Activated T-cell treated with anti-CD3 and anti-CD28 coated beads for 4 hours (primary cell): ENCODE measurements around the gene CLSTN2.

Experiments used
- DNase-seq: peaks from one replicate; pipeline ENCODE4 v3.0.0-alpha.2; 2020

Gene CLSTN2

GRCh38 chr3:139935016-139935865, at the start of gene CLSTN2:
CLSTN2 (plus strand) TSS chr3:139935185.
- no peak for DNase-seq

DNA sequence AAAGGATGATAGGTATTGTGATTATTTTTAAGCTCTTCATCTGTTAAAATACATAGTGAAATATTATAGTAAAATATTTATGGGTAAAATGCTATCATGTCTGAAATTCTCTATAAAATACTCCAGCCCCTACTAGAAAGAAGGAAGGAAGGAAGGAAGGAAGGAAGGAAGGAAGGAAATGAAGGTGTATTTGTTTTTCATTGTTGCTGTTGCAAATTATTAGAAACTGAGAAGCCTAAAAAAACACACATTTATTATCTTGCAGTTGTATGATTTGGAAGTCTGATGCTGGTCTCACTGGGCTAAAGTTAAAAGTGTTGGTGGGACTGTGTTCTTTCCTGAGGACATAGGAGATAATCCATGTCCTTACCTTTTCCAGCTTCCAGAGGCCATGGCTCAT, 47.6 kb upstream of the CLSTN2 start:
- DNase-seq, result no peak

DNA sequence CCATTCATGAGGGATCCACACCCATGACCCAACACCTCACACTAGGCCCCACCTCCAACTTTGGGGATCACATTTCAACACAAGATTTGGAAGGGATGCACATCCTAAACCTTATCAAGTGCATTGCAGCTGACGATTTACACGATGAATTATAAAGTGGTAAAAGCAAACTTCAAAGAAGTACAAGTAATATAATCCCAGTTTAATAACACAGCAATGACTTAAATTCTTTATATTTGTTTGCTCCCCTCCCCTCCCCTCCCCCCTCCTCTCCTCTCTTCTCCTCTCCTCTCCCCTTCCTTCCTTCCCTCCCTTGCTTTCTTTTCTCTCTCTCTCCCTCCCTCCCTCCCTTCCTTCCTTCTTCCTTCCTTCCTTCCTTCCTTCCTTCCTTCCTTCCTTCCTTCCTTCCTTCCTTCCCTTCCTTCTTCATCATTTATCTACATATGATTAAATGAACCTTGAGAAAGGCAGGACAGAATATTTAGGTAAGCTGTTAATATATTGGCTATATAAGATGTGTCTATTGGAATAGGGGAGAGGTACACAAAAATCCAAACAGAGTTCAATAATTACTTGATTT, 46.3 kb upstream of the CLSTN2 start:
- DNase-seq, result no peak

- no peak for DNase-seq
Observed at GRCh38 chr3:139893267-139893962, 41.6 kb upstream of the CLSTN2 start.

- DNase-seq, result no peak
Observed at GRCh38 chr3:139893963-139894642, 40.9 kb upstream of the CLSTN2 start.

GRCh38 chr3:139894643-139894989, 40.4 kb upstream of the CLSTN2 start:
- DNase-seq, result no peak

GRCh38 chr3:139897759-139898158, 37.2 kb upstream of the CLSTN2 start:
- DNase-seq, result no peak

DNA sequence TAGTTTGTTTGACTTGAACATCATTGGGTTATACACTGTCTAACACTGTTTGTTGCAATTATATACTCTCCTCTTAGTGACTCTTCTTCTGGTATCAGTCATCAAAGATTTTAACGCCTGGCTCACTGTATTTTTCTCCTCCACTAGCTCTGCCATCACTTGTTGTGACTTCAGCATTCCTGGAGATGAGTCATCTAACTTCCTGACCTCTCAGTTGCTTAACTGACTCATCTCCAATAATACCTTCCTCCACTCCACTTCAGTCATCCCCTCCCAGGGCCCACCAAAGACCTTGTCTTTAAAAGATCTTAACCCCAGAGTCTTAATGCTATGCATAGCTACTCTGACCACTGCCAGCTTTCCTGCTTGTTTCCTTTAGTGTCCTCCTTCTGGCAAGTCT, 28.6 kb upstream of the CLSTN2 start:
- no peak for DNase-seq

DNA sequence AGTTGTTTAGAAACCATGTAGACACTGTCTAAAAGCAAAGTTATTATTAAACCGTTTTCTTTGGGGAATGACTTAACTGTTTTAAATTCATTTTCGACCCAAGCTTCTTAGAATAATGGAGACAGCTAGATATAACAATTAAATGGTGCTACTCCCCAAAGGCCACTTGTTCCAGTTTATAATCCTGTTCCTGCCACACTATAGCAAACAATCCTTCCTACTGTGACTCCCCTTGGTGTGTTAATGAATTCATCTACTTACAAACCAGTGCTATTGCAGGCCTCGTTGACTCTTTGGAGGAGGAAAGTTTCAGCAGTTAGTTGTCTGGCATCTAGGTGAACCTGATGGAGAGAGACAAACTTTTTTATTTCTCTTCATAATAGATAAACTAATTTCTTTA, 25.2 kb upstream of the CLSTN2 start:
- DNase-seq, result no peak

DNA sequence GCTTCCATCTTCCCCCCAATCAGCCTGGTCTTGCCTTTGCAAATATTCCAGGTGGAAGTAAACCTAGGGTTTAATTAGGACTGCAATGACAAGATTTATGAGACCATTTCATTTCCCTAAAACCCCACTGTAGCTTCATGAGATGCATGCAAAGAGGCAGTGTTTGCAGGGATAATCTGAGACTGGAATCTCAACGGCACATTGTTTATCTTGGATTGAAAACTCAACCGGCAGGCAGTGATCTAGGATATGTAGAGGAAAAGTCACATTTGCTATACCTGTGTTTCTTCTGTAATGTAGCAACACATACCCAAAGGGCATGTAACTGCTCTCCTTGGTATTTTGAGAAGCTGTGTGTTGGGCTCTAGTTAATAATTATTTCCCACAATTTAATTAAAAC, 18.7 kb upstream of the CLSTN2 start:
- DNase-seq, result no peak

DNA sequence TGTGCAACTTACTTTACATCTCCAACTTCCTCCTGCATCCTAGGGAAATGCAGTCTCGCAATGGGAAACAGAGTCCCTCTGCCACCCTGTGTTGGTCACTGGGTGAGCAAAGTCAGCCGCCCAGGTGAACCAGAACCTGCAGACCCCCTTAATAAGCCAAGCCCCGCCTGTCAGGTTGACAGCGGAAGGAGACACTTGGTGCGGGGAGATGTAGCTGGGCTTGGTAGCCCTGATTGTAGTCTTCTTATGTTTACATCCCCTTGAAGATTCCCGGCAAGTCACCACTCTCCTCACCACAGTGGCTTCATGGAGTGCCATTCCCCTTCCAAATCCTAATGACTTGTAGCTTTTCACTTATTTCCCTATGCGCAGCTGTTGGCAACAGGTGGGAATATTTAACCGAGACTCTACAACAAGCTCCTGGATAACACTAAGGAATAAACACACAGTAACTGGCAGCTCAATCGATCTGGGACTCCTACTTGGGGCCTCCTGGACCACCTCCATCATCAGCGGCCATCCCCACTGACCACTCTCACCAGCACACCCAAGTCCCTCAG, 17.7 kb upstream of the CLSTN2 start:
- no peak for DNase-seq

DNA sequence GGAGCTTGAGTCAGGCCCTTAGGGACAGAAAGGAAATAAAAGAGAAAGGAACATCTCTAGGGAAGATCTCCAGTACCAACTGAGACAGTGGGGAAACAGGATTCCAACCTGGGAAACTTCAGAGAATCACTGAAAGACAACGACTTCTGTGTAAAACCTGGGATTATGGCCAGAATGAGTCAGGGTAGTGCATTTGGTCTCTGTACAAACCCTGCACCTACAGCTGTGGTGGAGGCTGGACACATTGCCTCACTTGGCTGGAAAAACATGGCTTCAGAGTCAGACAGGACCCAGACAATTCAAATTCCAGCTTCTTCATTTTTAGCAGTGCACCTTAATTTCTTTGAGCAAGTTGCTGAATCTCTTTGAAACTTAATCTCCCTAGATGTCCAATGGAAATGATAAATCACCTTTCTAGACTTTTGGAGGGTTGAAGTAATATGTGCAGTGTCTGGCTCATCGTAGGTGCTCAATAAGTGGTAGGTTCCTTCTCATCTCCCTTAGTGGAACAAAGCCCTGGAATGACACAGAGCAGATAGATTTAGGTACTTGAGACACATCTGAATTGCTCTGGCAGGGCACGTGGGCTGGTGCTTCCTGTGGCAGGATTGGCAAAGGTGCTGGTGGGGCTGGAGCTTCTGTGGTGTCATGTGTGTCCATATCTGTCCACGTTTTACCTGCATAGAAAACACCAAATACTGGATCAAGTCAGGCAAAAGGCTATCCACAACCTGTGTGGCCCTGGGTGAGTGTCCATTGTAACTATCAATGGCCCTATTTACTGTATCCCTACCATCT, 6.1 kb upstream of the CLSTN2 start:
- no peak for DNase-seq

GRCh38 chr3:139930211-139930610, 4.8 kb upstream of the CLSTN2 start:
- DNase-seq, result no peak

DNA sequence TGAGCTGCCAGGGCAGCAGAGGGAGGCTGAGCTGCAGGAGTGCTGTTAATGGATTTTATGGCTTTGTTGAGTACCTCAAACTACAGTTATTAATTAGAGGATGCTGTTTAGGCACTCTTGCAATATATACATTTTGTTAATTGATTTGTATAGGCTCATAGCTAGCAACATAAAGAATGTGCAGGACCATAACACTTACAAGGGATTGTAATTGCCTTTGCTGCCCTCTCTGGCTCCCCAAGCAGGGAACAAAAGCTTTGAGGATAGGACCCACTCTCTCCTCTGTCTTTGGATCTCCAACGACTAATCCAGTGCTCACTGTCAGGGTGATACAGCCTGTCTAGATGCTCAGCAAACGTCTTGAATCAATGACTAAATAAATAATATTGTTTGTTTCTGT, 1.2 kb upstream of the CLSTN2 start:
- no peak for DNase-seq

GRCh38 chr3:139934613-139935015, 371 bp upstream of the CLSTN2 start:
- no peak for DNase-seq

- no peak for DNase-seq
Observed at GRCh38 chr3:139935866-139936817, 1.2 kb downstream of the CLSTN2 start.

DNA sequence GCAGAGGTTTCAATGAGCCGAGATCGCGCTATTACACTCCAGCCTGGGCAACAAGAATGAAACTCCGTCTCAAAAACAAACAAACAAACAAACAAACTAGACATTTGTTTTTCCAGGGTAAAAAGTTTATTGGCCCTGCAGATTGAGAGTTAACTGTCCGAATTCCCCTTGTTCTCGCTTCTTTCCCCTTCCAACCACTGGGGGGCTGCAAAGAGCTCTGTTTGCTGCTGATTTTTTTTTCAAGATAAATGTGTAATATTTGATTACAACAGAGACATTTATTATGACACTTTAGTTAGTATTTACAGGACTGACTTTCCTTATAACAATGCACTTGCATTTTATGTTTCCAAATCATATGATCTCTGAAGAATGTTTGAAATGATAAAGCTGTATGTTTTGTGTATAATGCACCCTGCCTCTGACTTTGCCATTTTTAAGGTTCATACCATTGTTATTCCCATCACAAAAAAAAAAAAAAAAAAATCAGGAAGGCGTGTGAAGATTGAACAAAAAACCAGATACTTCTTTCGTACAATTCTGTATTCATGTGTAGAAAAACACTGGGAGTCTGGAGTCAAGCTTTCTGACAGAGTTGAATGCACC, 2.8 kb downstream of the CLSTN2 start:
- DNase-seq, result no peak

DNA sequence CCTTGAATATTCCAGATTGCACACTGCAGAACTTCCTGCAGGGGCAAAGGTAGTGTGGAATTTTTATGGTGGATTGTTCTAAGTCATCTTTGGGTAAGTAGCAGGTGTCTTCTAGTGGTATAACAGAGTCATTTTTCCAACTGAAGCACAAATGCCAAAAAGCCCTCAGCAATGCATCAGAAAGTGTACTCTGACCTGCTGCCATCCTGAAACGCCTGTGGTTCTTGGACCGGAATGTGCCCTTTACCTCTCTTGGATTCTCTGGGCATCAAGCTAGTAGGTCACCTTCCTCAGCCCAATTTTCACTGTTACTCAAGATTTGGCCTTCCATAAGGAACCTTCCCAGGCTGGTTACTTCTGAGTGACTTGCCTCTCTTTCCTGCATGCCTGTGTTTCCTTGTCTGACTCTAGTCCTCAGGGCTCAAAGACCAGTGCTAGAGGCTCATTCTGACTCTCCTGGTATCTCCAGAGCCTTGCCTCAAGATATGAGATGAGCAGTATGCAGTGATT, 4.8 kb downstream of the CLSTN2 start:
- DNase-seq, result no peak

DNA sequence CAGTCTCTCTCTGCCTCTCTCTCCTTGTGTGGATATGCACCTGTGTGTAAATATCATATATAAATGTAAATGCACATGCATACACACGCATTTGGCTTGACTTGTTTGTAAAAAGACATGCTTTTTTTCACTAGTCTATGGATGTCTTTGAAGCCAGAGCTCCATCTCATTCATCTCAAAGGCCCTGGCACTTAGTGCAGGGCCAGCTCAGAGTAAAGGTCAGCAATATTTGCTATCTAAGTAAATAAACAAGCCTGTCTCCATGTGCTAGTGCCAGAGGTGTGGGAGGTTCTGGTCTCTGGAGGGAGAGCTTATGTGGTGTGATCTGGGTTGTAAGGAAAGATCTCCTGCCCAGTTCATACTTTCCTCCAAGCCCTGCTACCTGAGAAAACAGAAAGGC, 5.6 kb downstream of the CLSTN2 start:
- DNase-seq, result no peak

DNA sequence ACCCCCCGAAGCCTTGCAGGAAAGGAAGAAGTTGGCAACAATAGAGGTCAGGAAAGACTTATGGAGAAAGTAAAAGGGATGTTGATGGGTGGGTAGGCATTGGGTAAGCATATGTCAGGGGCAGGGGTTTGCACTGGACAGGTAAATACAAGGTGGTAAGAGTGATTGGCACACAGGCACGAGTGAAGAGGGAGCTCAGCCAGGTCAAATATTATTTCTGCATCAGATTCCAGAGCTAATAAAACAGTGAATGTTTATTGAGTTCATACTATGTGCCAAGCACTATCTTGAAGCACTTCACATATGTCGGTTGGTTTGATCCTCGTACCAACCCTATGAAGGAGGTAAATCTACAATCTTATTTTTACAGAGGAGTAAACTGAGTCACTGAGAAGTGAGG, 6.6 kb downstream of the CLSTN2 start:
- no peak for DNase-seq
